ENCODE results near the gene ANKRD55. TPM values are rescaled to one million over a fixed set of nuclear protein-coding genes. Genes with fewer than 3 reads are reported as not detected.
"Not testable (repeated sequence)": the region's sequence is repeated elsewhere in the genome, so short reads cannot be mapped to it uniquely, and the experiment has no call there.

The ANKRD55 gene
- total RNA-seq, 1 donor from 2014 or later, result 0.31 TPM

GRCh38 chr5:56102207-56102606 is 130.9 kb downstream of the ANKRD55 start:
- DNase-seq, result not testable (repeated sequence)

GRCh38 chr5:56101180-56101579 is 131.9 kb downstream of the ANKRD55 start:
- DNase-seq, result no peak

- no peak for DNase-seq
Measured at GRCh38 chr5:56100439-56101176, 132.5 kb downstream of the ANKRD55 start.

- DNase-seq, result no peak
Measured at GRCh38 chr5:56099346-56099745, 133.8 kb downstream of the ANKRD55 start.

GRCh38 chr5:56097055-56097454 is 136.1 kb downstream of the ANKRD55 start:
- no peak for DNase-seq

- no peak for DNase-seq
Measured at GRCh38 chr5:56095579-56096102, 137.5 kb downstream of the ANKRD55 start.

- DNase-seq, result no peak
Measured at GRCh38 chr5:56094579-56095361, 138.4 kb downstream of the ANKRD55 start.

- no peak for DNase-seq
Measured at GRCh38 chr5:56093970-56094369, 139.2 kb downstream of the ANKRD55 start.

GRCh38 chr5:56092115-56092514 is 141.0 kb downstream of the ANKRD55 start:
- no peak for DNase-seq

GRCh38 chr5:56091664-56092063 is 141.5 kb downstream of the ANKRD55 start:
- DNase-seq, result no peak

GRCh38 chr5:56090793-56091460 is 142.2 kb downstream of the ANKRD55 start:
- no peak for DNase-seq

GRCh38 chr5:56088967-56089829 is 143.9 kb downstream of the ANKRD55 start:
- no peak for DNase-seq

- no peak for DNase-seq
Measured at GRCh38 chr5:56088431-56088949, 144.6 kb downstream of the ANKRD55 start.

GRCh38 chr5:56085193-56085592 is 147.9 kb downstream of the ANKRD55 start:
- no peak for DNase-seq

GRCh38 chr5:56083286-56083854 is 149.8 kb downstream of the ANKRD55 start:
- no peak for DNase-seq

- not testable (repeated sequence) for DNase-seq
Measured at GRCh38 chr5:56081053-56081642, 152.0 kb downstream of the ANKRD55 start.

GRCh38 chr5:56080375-56081052 is 152.6 kb downstream of the ANKRD55 start:
- no peak for DNase-seq

GRCh38 chr5:56079157-56079500 is 154.0 kb downstream of the ANKRD55 start:
- DNase-seq, result not testable (repeated sequence)

GRCh38 chr5:56078278-56079156 is 154.6 kb downstream of the ANKRD55 start:
- no peak for DNase-seq
